ENCODE data around the gene PSME2. TPM values are rescaled to one million over a fixed set of nuclear protein-coding genes. Genes with fewer than 3 reads are reported as not detected.

PSME2 gene
- total and polyA plus RNA-seq, 2 of the 13 experiments (the other 11 are each of a cell fraction or from before 2014, with no cell fraction given): 332 to 716 TPM

- ChIA-PET POLR2A (interaction anchor here (0.5 to 14.4 kb wide), 54 partner anchors 8 to 1112 kb away, joined by 3 to 627 read pairs (median 8); partner anchors contain the start of genes ACIN1, AJUBA, C14orf119 and CARMIL3), CTCF (ENCODE audit: low intra/inter-chr PET ratio, low total read pairs) (interaction anchor here (2.7 to 3.3 kb wide), 2 partner anchors 14 to 36 kb away, joined by 10 to 15 read pairs; no protein-coding TSS in a partner anchor)
- H2AFZ ChIP-seq (ENCODE audit: low read length): no peak overlapping the region
- in situ Hi-C loops (cut with HindIII; ENCODE audit: extremely low pct_ligation_motif_present, low pct_unique_long_range_greater_than_20kb): loop anchor here (5.0 kb wide), 2 partner anchors 38 to 83 kb away; no protein-coding TSS in a partner anchor
- H4K20me1 ChIP-seq (ENCODE audit: insufficient read depth, low read length): 0 out of 2 replicates have a peak, but pooled peaks cover 4% of the 10 kb centered on the region
- BruUV-seq (replicated peaks): TSS peak; percentile 82
- peaks cover 28% of the 10 kb centered on the region for H3K79me2 ChIP-seq (ENCODE audit: insufficient read depth, low read length)
- peaks cover 26 to 30% of the 10 kb centered on the region in 2 experiments for H3K36me3 ChIP-seq (replicated peaks in 1 of 2; ENCODE audit: control insufficient read depth in 1 of 2, insufficient read depth in 2 of 2, low read length in 2 of 2)
- intact Hi-C loops (cut with micrococcal nuclease; ENCODE audit: unreplicated experiment): loop anchor here (1.0 to 5.0 kb wide), 7 partner anchors 13 to 483 kb away; partner anchors contain the start of genes DCAF11, EMC9, IRF9 and NRL
- H3K27me3 ChIP-seq (ENCODE audit: control insufficient read depth in 1 of 2, insufficient read depth in 2 of 2, low read length in 2 of 2): peaks cover 0 to 6% of the 10 kb centered on the region in 2 experiments; a peak in 1 of 5 replicates
- peak overlapping the region; percentile 86 to 98 (median 97) for H3K4me3 ChIP-seq (replicated peaks in 1 of 3; ENCODE audit: insufficient read depth in 1 of 3, low read depth in 2 of 3, low read length in 3 of 3)
- FAIRE-seq: no peak
- peak; percentile 0 for ATAC-seq
- peaks cover 62% of the 10 kb centered on the region for H3K4me1 ChIP-seq (ENCODE audit: insufficient read depth, low read length)
- peak overlapping the region; percentile 87 for H3K27ac ChIP-seq (ENCODE audit: extremely low read length, insufficient read depth, low read length)
- H3K4me2 ChIP-seq (ENCODE audit: low read depth, low read length): peak overlapping the region; percentile 99
- no peaks in the 10 kb centered on the region for H3K9me3 ChIP-seq (ENCODE audit: low read length)
- no peak for DNase-seq (ENCODE audit: low spot score)
- 3% methylated on average over 14 of the region's 14 CpGs for WGBS (ENCODE audit: low lambda C conversion rate)
- peak overlapping the region; percentile 99 for H3K9ac ChIP-seq (ENCODE audit: insufficient read depth, low read depth, low read length)
- TF ChIP-seq ERF (CRISPR knock-in tag; IDR thresholded peaks at IDR 0.05) (no peak), ZNF317 (CRISPR knock-in tag; IDR thresholded peaks at IDR 0.05) (no peak), DR1 (CRISPR knock-in tag; IDR thresholded peaks at IDR 0.05) (no peak), ZNF414 (CRISPR knock-in tag; IDR thresholded peaks at IDR 0.05) (no peak), ZGPAT (CRISPR knock-in tag; IDR thresholded peaks at IDR 0.05) (no peak), EP300 (IDR thresholded peaks at IDR 0.05; ENCODE audit: low read depth in 2 of 2, low read length in 2 of 2) (no peak), EP300 (CRISPR knock-in tag; IDR thresholded peaks at IDR 0.05; ENCODE audit: borderline replicate concordance) (no peak), ZNF12 (CRISPR knock-in tag; IDR thresholded peaks at IDR 0.05) (no peak), ZNF350 (CRISPR knock-in tag; IDR thresholded peaks at IDR 0.05; ENCODE audit: borderline replicate concordance, low read depth) (no peak), ZNF331 (CRISPR knock-in tag; IDR thresholded peaks at IDR 0.05) (no peak), PLRG1 (conservative IDR thresholded peaks at IDR 0.05) (no peak), FOXP4 (CRISPR knock-in tag; IDR thresholded peaks at IDR 0.05) (no peak), ARID4A (CRISPR knock-in tag; IDR thresholded peaks at IDR 0.05; ENCODE audit: borderline replicate concordance) (no peak), SMAD3 (CRISPR knock-in tag; IDR thresholded peaks at IDR 0.05) (no peak)
Measured at GRCh38 chr14:24094841-24095270, 51.6 kb downstream of the PSME2 start.
